Stimulated activated CD8-positive, alpha-beta memory T cell treated with anti-CD3 and anti-CD28 coated beads, Interleukin-4, amount 100 ng/mL, for 24 hours (primary cell): ENCODE results near the gene CCDC28B.

Experiments
- DNase-seq: peaks from one replicate; pipeline ENCODE4 v3.0.0-alpha.2; 2020; ENCODE audit warnings: low read depth

CCDC28B gene

DNA sequence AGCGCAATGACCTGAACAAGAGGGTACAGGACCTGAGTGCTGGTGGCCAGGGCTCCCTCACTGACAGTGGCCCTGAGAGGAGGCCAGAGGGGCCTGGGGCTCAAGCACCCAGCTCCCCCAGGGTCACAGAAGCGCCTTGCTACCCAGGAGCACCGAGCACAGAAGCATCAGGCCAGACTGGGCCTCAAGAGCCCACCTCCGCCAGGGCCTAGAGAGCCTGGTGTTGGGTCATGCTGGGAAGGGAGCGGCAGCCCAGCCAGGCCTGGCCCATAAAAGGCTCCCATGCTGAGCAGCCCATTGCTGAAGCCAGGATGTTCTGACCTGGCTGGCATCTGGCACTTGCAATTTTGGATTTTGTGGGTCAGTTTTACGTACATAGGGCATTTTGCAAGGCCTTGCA lies 5.4 kb upstream of the CCDC28B start:
- no peak for DNase-seq

- no peak for DNase-seq
These were observed 4.9 kb upstream of the CCDC28B start for GRCh38 chr1:32195531-32195930.

DNA sequence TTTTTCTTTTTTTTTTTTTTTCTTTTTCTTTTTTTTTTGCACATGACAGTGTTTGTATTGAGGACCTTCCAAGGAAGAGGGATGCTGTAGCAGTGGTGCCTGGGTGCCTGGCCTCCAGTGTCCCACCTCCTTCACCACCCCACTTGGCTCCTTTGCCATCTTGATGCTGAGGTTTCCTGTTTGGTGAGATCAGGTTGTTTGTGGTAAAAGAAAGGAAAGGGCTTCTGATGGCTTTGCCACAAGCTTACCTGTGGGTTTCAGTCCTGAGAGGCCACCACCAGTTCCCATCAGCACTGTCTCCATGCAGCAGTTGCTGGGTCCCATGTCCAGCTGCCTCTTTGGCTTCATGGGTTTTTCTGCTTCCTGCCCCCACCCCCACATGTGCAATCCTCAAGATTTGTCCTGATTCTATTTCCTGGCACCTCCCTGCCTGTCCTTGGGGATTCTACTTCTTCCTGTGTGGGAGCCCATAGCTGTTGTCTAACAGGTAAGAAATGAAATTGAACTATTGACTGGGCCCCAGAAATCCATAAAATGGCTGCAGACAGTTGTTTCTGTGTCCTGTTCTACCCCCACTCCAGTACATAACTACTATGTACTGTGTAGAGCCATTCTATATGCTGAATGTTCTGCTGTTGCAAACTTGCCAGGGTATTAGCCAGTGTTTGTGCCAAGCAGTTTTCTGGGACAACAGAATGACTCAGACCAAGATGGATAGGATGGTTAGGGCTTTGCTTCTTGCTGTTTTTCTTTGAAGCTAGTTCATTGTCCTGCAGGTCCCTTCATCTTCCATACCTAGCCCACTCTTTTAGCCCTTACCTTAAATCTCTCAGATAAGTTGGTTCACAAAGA lies 4.2 kb upstream of the CCDC28B start:
- DNase-seq = no peak

DNA sequence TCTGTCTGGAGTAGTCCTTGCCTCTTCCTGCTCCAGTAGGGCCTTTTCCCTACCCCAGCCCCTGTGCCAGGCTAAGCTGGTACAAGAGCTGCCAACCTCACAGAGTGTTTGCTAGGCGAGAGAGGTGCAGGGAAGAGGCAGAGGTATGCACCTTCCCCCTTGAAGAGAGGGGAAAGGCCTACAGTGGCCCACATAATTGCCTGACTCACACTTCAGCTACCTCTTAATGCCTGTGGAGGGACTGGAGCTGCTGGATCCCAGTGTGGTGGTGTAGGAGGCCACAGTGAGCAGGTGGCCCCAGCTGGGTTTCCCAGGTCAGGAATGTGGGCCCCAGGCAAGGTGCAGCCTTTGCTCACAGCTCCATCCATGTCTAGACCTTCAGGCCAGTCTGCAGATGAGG lies 3.3 kb upstream of the CCDC28B start:
- DNase-seq = no peak

DNA sequence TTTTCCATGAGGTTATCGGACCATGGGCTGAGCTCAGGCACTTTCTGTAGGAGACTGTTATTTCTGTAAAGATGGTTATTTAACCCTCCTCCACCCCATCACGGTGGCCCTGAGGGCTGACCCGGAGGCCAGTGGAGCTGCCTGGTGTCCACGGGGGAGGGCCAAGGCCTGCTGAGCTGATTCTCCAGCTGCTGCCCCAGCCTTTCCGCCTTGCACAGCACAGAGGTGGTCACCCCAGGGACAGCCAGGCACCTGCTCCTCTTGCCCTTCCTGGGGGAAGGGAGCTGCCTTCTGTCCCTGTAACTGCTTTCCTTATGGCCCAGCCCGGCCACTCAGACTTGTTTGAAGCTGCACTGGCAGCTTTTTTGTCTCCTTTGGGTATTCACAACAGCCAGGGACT lies 2.6 kb upstream of the CCDC28B start:
- no peak for DNase-seq

- no peak for DNase-seq
These were observed 2.0 kb upstream of the CCDC28B start for GRCh38 chr1:32198237-32199042.

- DNase-seq = no peak
These were observed 1.2 kb upstream of the CCDC28B start for GRCh38 chr1:32199043-32199716.

DNA sequence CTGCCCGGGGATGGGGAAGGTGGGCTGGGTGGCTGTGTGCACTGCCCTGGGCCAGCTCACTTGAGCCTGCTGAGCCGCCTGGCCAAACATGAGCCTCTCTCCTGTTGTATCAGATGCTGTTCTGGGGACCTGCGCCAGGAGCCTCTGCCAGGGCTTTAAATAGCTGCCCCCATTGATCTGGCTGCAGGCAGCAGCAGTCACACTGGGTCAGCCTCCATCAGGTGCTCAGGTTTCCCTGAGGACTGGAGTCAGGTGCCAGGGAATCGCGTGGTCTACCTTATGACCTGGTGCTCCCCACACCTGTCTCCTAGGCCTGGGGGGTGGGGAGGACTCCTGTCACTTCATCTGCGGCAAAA lies 700 bp upstream of the CCDC28B start:
- no peak for DNase-seq

DNA sequence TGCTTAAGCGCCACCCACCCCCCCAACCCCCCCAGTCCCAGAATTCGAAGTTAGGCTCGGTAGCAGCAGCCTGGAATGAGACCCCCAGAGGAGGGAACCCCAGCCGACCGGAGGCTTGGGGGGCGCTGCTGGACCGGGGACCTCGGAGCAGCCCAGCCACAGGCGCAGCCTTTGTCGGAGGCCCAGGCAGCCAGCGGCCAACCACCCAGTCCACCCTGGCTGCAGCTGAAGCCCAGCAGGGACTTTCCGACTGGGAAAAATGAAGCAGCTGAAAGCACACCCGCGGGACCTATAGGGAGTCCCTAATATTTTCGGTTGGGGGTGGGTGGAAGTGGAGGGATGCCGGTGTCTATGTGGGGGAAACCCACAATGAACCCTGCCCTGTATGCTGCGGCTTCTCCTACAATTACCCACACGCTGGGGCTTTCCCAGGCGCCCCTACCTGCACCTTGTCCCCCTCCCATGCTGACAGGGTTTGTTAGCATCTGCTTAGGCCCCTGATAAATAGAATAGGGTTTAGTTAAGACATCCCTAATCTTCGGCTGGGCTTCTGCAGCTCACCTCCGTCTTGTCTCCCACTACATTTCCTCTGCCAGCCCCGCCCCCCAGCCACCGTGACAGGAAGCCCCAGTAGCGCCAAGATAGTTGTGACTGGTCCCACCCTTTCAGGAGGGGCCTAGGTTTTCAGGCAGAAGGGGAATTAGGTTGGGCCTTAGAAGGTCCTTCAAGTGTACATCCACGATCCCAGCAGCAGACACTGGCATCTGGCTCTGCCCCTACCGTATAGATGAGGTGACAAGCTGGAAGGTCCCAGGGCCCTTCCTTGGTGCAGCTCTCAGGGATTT lies 838 bp downstream of the CCDC28B start:
- DNase-seq = peak; percentile 77

DNA sequence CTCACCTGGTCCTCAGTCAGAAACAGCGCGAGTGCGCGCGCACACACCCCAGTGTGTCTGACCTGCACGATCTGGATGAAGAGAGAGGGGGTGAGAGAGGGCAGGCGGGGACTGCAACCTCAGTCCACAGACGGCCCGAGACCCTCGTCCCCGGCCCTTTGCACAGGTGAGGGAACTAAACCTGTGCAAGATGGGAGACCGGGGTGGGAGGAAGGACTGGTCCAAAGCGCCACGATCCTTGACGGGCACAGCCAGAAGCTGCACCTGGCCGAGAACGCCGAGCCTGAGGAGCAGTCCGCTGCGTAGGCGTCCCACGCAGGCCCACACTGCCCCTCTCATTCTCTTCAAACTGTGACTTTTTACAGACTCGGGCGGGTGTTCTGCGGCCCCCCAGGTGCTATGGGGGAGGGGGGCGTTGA lies 4.6 kb downstream of the CCDC28B start:
- DNase-seq = no peak

DNA sequence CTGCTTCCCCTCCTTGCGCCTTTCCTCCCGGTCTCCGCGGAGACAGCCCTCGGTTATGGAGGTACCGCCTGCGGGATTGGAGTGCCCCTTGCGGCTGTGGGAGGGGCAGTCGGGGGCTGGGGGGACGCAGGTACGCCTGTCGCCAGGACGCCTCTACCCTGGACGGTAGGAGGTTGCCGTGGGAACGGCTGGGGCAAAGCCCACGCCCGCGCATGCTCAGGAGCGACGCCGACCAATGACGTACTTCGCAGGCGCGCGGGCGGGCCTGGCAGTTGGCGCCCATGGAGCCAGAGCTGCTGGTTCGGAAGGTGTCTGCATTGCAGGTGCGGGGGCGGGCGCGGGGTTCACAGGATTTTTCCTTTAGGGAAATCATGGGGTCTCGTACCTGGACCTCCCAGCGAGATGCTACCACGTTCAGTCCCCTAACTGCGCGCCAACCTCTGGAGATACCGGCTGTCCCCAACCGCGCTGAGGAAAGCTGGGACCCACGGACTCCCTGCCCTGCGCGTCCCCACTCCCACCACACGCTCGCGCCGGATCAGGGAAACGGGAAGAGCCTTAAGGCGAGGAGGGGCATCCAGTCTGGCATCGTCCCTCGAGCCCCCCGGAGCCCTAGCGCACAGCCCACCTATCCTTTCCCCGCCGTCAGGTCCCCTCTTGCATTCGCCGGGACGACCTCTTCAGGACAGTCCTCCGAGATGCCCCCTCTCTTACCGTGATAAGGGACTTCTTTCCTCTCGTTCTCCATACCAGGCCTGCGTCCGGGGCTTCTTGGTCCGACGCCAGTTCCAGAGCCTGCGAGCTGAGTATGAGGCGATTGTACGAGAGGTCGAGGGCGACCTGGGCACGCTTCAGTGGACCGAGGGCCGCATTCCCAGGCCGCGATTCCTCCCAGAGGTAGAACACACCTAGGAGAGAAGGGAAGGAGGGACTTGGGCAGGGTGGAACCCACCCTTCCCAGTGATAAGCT lies 5.3 kb downstream of the CCDC28B start, which contains the start of gene IQCC:
Gene IQCC, plus strand, starts transcription at position 271 of the 970 bp plus-strand sequence. Its CDS starts 11 bp downstream, at position 282.
- peak; percentile 76 for DNase-seq

DNA sequence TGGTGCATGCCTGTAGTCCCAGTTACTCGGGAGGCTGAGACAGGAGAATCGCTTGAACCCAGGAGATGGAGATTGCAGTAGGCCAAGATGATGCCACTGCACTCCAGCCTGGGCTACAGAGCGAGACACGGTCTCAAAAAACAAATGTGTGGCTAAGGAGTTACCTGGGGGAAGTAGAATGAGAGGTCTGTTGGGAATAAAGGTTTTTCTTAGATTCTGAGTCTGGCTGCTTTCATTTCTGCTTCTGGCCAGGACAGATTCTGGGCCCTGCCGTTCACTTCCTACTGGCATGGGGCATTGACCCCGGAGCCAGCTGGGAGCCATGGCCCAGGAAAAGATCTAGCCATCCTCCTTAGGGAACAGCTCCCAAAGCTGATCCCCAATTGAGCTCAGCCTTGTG lies 8.1 kb downstream of the CCDC28B start:
- DNase-seq = no peak

- DNase-seq = no peak
These were observed 8.5 kb downstream of the CCDC28B start, which contains the start of gene DCDC2B for GRCh38 chr1:32208891-32209328. Gene DCDC2B (plus strand): TSS chr1:32209089. CDS start chr1:32209094, 5 bp downstream.

DNA sequence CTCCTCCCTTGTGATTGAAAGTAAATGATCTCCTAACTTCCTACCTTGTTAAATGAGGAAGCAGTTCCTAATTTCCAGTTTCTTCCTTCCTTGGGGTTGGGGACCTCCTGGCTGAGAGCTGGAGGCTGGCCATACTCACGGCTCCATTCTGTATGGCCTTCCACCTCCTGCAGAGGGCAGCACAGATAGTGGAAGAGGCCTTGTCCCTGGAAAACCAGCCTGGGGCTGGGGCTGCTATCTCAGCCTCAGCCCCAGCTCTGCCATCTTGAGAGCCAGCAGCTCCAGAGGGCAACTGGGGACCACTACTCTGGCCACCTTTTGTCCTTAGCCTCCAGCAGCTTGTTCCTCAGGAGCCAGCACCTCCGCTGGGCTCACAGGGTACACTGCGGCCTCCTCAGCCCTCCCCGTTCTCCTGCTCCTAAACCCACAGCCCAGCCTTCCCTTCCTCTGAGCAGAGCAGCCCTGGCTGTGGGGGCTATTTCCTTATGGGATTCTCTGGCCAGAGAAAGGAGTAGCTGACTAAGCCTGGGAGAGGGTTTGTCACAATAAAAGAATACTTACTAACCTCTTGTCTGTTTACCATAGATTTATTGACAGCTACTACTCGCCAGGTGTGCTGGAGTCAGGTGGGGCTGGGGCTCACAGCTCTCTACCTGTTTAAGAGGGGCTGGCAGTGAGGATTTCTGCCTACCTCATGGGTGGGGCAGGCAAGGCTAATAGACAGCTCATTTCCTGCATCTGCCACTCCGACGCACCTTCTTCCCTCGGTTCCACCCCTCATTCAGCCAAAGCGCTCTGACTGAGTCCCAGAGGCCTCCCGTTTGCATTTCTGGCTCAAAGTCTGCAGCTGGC lies 15.5 kb downstream of the CCDC28B start:
- DNase-seq = peak; percentile 38

- no peak for DNase-seq
These were observed 16.2 kb downstream of the CCDC28B start for GRCh38 chr1:32216566-32216965.

- no peak for DNase-seq
These were observed 18.6 kb downstream of the CCDC28B start for GRCh38 chr1:32219022-32219421.

- no peak for DNase-seq
These were observed 20.6 kb downstream of the CCDC28B start for GRCh38 chr1:32220746-32221580.

- no peak for DNase-seq
These were observed 21.2 kb downstream of the CCDC28B start for GRCh38 chr1:32221581-32221979.
